ENCODE data around the gene CERS6. TPM values are rescaled to one million over a fixed set of nuclear protein-coding genes. Genes with fewer than 3 reads are reported as not detected.

The CERS6 gene
- total RNA-seq, 2 experiments from 2014 or later = 11.9 to 12.2 TPM

GRCh38 chr2:168432100-168432499 lies 24.0 kb upstream of the CERS6 start:
- no peak for ATAC-seq (ENCODE audit: low read depth)
- DNase-seq = no peak
- no peak overlapping the region for H3K4me3 Mint-ChIP-seq

GRCh38 chr2:168432565-168433186 lies 23.4 kb upstream of the CERS6 start:
- POLR2A ChIA-PET = no interaction called here
- H3K9me3 Mint-ChIP-seq = peaks cover 2% of the 10 kb centered on the region
- peak; percentile 89 for ATAC-seq (ENCODE audit: low read depth)
- peak overlapping the region; percentile 59 for H3K27ac Mint-ChIP-seq
- no peaks in the 10 kb centered on the region for H3K36me3 Mint-ChIP-seq
- no peak for DNase-seq
- peaks cover 27% of the 10 kb centered on the region for H3K4me1 Mint-ChIP-seq
- no peaks in the 10 kb centered on the region for H3K27me3 Mint-ChIP-seq
- peak overlapping the region; percentile 55 for H3K4me3 Mint-ChIP-seq

More at GRCh38 chr2:168432100-168432499, 24.0 kb upstream of the CERS6 start:
- POLR2A ChIA-PET = no interaction called here
- Mint-ChIP-seq H3K9me3 (peaks cover 2% of the 10 kb centered on the region), H3K36me3 (peaks cover 2% of the 10 kb centered on the region), H3K27me3 (no peaks in the 10 kb centered on the region), H3K27ac (no peak overlapping the region), H3K4me1 (peaks cover 27% of the 10 kb centered on the region)

- POLR2A ChIA-PET = no interaction called here
- Mint-ChIP-seq H3K27ac (peak overlapping the region; percentile 45), H3K9me3 (peaks cover 2% of the 10 kb centered on the region), H3K4me1 (peaks cover 27% of the 10 kb centered on the region), H3K36me3 (no peaks in the 10 kb centered on the region), H3K4me3 (peak overlapping the region; percentile 35), H3K27me3 (no peaks in the 10 kb centered on the region)
- ATAC-seq (ENCODE audit: low read depth) (no peak), DNase-seq (no peak)
Observed at GRCh38 chr2:168433527-168433926, 22.5 kb upstream of the CERS6 start.

DNA sequence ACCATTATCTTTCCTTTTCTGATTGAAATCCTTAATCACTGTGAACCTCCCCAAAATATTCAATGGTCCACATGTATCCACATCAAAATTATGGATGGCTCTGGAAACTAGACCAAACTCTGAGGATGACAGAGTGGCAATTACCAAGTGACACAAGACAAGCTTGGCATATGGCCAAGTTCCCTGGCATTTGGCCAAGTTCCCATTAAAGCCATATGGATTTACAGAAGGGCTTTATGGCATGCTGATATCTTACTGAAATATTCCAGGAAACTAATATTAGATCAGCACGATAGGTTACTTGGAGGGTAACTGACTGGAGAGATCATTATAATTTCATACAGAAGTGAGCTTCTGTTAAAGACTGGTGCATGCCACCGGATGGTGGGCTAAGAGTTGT lies 21.9 kb upstream of the CERS6 start:
- Mint-ChIP-seq H3K9me3 (no peaks in the 10 kb centered on the region), H3K27me3 (no peaks in the 10 kb centered on the region), H3K4me1 (peaks cover 28% of the 10 kb centered on the region), H3K4me3 (no peak overlapping the region), H3K27ac (no peak overlapping the region), H3K36me3 (no peaks in the 10 kb centered on the region)
- DNase-seq (no peak), ATAC-seq (ENCODE audit: low read depth) (no peak)
- POLR2A ChIA-PET = no interaction called here

DNA sequence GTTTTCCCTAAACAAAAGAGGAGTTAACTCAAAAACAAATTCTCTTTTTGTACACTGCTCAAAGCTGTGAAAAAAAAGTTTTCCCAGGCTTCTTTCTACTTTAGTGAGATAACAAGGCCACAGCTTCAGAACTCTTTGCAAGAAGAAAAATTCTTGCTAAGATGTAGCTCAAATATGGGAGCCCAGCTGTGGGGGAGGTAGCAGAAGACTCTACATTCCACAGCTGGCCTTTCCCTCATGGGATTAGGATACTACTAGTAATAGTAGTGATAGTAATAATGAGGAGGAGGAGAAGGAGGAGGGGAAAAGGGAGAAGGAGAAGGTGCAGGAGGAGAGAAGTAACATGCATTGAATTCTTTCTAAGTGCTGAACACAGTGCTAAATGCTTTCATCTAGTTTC lies 19.2 kb upstream of the CERS6 start:
- peaks cover 2% of the 10 kb centered on the region for H3K27me3 Mint-ChIP-seq
- peaks cover 33% of the 10 kb centered on the region for H3K4me1 Mint-ChIP-seq
- POLR2A ChIA-PET = interaction anchor here (1.7 kb wide), 1 partner anchor 19 kb away, joined by 7 read pairs; the partner anchor contains the start of gene CERS6
- no peaks in the 10 kb centered on the region for H3K36me3 Mint-ChIP-seq
- no peaks in the 10 kb centered on the region for H3K9me3 Mint-ChIP-seq
- no peak overlapping the region for H3K4me3 Mint-ChIP-seq
- DNase-seq = no peak
- H3K27ac Mint-ChIP-seq = no peak overlapping the region
- ATAC-seq (ENCODE audit: low read depth) = no peak

GRCh38 chr2:168438553-168438952 lies 17.5 kb upstream of the CERS6 start:
- no peaks in the 10 kb centered on the region for H3K9me3 Mint-ChIP-seq
- peaks cover 2% of the 10 kb centered on the region for H3K27me3 Mint-ChIP-seq
- ATAC-seq (ENCODE audit: low read depth) (no peak), DNase-seq (no peak)
- H3K36me3 Mint-ChIP-seq = peaks cover 1% of the 10 kb centered on the region
- POLR2A ChIA-PET = interaction anchor here (0.7 kb wide), 1 partner anchor 12 kb away, joined by 3 read pairs; no protein-coding TSS in a partner anchor
- H3K27ac Mint-ChIP-seq = no peak overlapping the region
- H3K4me3 Mint-ChIP-seq = no peak overlapping the region
- H3K4me1 Mint-ChIP-seq = peaks cover 17% of the 10 kb centered on the region

GRCh38 chr2:168439536-168439935 lies 16.5 kb upstream of the CERS6 start:
- H3K36me3 Mint-ChIP-seq = peaks cover 4% of the 10 kb centered on the region
- DNase-seq = no peak
- H3K9me3 Mint-ChIP-seq = peaks cover 7% of the 10 kb centered on the region
- peaks cover 13% of the 10 kb centered on the region for H3K4me1 Mint-ChIP-seq
- no peak for ATAC-seq (ENCODE audit: low read depth)
- peaks cover 2% of the 10 kb centered on the region for H3K27me3 Mint-ChIP-seq
- POLR2A ChIA-PET = no interaction called here
- no peak overlapping the region for H3K27ac Mint-ChIP-seq
- H3K4me3 Mint-ChIP-seq = no peak overlapping the region

- Mint-ChIP-seq H3K4me1 (peaks cover 9% of the 10 kb centered on the region), H3K4me3 (no peak overlapping the region), H3K9me3 (peaks cover 19% of the 10 kb centered on the region), H3K27ac (no peak overlapping the region), H3K27me3 (peaks cover 2% of the 10 kb centered on the region), H3K36me3 (peaks cover 8% of the 10 kb centered on the region)
- ATAC-seq (ENCODE audit: low read depth) = no peak
- no peak for DNase-seq
- POLR2A ChIA-PET = interaction anchor here (1.3 kb wide), 1 partner anchor 10 kb away, joined by 3 read pairs; no protein-coding TSS in a partner anchor
Observed at GRCh38 chr2:168441214-168441872, 14.7 kb upstream of the CERS6 start.

DNA sequence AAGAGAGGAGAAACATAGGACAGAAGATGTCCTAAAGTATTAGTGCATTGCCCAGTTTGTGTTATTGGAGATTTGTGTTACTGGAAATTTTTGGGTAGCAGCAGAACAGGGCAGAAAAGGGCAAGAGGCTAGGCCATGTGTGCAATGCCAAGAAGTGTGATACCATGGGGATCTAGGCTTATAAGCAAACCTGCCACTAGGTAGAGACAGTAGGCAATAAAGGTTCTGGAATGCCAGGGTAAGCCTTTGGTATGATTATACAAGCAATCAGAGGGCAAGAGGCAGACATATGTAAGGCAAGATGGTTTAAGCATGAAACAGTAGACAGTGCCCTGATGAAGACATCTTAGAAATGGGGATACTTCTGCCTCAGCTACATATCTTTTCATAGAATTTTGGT lies 12.3 kb upstream of the CERS6 start:
- peaks cover 7% of the 10 kb centered on the region for H3K4me1 Mint-ChIP-seq
- no peak overlapping the region for H3K27ac Mint-ChIP-seq
- DNase-seq = no peak
- H3K36me3 Mint-ChIP-seq = peaks cover 11% of the 10 kb centered on the region
- H3K27me3 Mint-ChIP-seq = peaks cover 2% of the 10 kb centered on the region
- ATAC-seq (ENCODE audit: low read depth) = no peak
- H3K9me3 Mint-ChIP-seq = peaks cover 25% of the 10 kb centered on the region
- no peak overlapping the region for H3K4me3 Mint-ChIP-seq
- POLR2A ChIA-PET = no interaction called here

- Mint-ChIP-seq H3K27me3 (no peaks in the 10 kb centered on the region), H3K9me3 (peaks cover 25% of the 10 kb centered on the region), H3K4me1 (peaks cover 7% of the 10 kb centered on the region), H3K4me3 (no peak overlapping the region), H3K36me3 (peaks cover 12% of the 10 kb centered on the region), H3K27ac (no peak overlapping the region)
- ATAC-seq (ENCODE audit: low read depth) (no peak), DNase-seq (no peak)
- POLR2A ChIA-PET = interaction anchor here (1.3 kb wide), 1 partner anchor 10 kb away, joined by 3 read pairs; the partner anchor contains the start of gene CERS6
Observed at GRCh38 chr2:168445960-168446359, 10.1 kb upstream of the CERS6 start.

- H3K4me3 Mint-ChIP-seq = no peak overlapping the region
- H3K36me3 Mint-ChIP-seq = peaks cover 11% of the 10 kb centered on the region
- no peak overlapping the region for H3K27ac Mint-ChIP-seq
- no peaks in the 10 kb centered on the region for H3K27me3 Mint-ChIP-seq
- peaks cover 9% of the 10 kb centered on the region for H3K4me1 Mint-ChIP-seq
- DNase-seq (no peak), ATAC-seq (ENCODE audit: low read depth) (no peak)
- POLR2A ChIA-PET = no interaction called here
- H3K9me3 Mint-ChIP-seq = peaks cover 22% of the 10 kb centered on the region
Observed at GRCh38 chr2:168448980-168449379, 7.1 kb upstream of the CERS6 start.

GRCh38 chr2:168449419-168449818 lies 6.7 kb upstream of the CERS6 start:
- Mint-ChIP-seq H3K4me3 (no peak overlapping the region), H3K36me3 (peaks cover 9% of the 10 kb centered on the region), H3K27me3 (no peaks in the 10 kb centered on the region), H3K9me3 (peaks cover 19% of the 10 kb centered on the region), H3K4me1 (peaks cover 7% of the 10 kb centered on the region), H3K27ac (no peak overlapping the region)
- DNase-seq (no peak), ATAC-seq (ENCODE audit: low read depth) (no peak)
- POLR2A ChIA-PET = no interaction called here

DNA sequence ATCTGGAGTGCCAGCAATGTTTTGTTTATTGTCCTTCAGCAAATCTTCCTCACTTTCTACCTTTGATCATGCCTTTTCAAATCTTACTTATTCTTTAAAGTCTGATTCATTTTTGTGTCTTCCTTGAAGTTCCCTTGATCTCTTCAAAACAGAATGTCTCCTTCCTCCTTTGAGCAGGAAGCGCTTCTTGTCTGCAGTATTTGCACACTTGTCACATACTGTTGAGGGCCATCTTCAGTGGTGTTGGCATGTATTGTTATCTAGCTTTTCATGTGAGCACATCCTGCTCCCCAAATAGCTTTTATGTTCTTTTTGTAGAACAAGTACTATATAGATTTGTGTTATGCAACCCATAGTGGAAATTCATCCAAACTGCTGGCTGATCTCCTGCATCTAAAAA lies 5.9 kb upstream of the CERS6 start:
- H3K36me3 Mint-ChIP-seq = peaks cover 9% of the 10 kb centered on the region
- no peak overlapping the region for H3K27ac Mint-ChIP-seq
- POLR2A ChIA-PET = interaction anchor here (0.6 kb wide), 1 partner anchor 12 kb away, joined by 3 read pairs; no protein-coding TSS in a partner anchor
- H3K4me3 Mint-ChIP-seq = no peak overlapping the region
- no peaks in the 10 kb centered on the region for H3K27me3 Mint-ChIP-seq
- H3K9me3 Mint-ChIP-seq = peaks cover 14% of the 10 kb centered on the region
- H3K4me1 Mint-ChIP-seq = peaks cover 7% of the 10 kb centered on the region
- ATAC-seq (ENCODE audit: low read depth) (no peak), DNase-seq (no peak)

DNA sequence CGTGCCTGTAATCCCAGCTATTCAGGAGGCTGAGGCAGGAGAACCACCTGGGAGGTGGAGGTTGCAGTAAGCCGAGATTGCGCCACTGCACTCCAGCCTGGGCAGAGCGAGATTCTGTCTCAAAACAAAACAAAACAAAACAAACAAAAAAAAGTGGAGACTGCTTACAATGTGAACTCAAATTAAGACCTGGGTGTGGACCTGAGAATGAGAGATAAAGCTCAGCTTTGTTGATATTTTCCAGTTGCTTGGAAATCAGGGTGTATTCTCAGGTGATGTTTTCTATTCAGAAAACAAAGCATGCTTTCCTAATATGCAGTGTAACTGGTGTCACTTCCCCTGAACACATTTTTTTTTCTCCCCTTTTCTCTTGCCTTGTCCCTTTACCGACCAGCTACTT lies 5.3 kb upstream of the CERS6 start:
- Mint-ChIP-seq H3K9me3 (peaks cover 13% of the 10 kb centered on the region), H3K27ac (no peak overlapping the region), H3K4me1 (peaks cover 7% of the 10 kb centered on the region), H3K27me3 (no peaks in the 10 kb centered on the region), H3K36me3 (peaks cover 9% of the 10 kb centered on the region), H3K4me3 (no peak overlapping the region)
- ATAC-seq (ENCODE audit: low read depth) (no peak), DNase-seq (no peak)
- POLR2A ChIA-PET = interaction anchor here (0.6 kb wide), 1 partner anchor 10 kb away, joined by 3 read pairs; no protein-coding TSS in a partner anchor

Measured in activated naive CD8-positive, alpha-beta T cell treated with anti-CD3 and anti-CD28 coated beads, Interleukin-2, amount 10 ng/mL, durations not matched to agents 7 days and 5 days (primary cell).